NCI-H526 treated with DMSO at 0.1 percent for 48 hours (cell line): Measurements from ENCODE around the gene SYS1.

Experiments used
- DNase-seq: peaks from one replicate; lab custom pipeline; 2025; lab: John Stamatoyannopoulos, UW

SYS1 gene

DNA sequence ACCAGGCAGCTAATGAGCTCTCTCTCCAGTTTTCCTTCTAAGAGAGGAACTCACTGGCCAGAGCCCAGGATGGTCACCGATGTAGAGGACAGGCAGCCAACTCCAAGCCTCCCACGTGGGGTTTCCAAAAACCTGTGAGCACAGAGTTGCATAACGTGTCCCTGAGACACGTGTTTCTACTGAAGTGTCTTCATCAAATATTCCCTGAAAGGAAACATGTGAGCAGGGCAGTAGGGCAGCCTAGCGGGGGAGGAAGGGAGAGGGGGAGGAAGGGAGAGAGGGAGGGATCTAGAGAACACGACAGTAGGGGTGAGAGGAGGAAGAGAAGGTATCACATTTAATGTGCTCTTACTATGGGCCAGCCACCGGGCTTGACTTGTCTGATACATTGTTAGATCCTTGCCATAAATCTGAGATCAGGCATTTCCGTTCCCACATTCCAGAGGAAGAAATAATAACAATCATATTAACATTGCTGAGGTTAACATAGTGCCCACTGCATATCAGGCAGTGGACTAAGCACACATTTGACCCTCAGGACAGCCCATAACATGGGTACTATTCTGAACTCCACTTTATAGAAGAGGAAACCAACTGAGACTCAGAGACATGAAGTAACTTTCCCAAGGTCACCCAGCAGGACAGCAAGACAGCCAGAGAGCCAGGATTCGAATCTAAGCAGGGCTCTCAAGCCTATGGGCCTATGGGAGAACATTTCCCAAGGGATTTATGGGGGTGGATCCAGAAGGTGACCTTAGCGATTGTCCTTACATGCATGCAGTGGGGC lies 4.5 kb upstream of the SYS1 start:
- no peak for DNase-seq

GRCh38 chr20:45359069-45359405 lies 3.9 kb upstream of the SYS1 start:
- DNase-seq, result no peak

DNA sequence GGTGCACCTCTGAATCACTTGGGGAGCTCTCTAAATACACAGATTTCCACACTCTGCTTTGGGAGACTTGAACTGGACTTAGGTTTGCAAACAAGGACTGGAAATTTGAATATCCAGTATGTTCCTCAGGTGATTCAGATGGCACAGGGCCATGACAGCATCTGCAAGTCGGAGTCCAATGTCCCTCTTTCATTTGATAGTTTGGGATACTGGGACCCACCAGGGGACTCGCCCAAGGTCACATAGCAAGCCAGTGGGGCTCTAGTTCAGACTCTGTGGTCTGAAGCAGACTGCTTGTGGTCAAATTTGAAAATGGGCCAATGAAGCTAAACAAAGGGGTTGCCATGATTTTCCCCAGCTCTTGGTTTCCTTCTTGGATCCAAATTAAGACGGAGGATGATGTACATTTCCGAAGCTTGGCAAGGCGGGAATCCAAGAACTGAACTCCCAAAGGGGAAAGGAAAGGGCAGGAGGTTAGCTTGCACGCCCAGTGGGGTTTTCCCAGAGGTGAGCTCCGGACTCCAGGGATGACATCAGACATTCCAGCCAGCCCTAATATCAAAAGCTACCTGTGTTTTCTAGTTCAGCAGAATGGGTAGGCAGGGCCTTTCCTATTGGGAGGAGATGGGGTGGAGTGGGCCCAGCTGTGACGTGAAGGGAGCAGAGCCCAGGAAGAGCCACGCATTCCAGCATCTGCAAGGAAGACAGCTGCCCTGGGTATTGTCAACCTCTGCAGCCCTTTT lies 3.4 kb upstream of the SYS1 start:
- no peak for DNase-seq

- DNase-seq, result no peak
Measured at GRCh38 chr20:45361793-45362192, 1.2 kb upstream of the SYS1 start.

GRCh38 chr20:45363611-45364492 lies 896 bp downstream of the SYS1 start:
- DNase-seq, result no peak

DNA sequence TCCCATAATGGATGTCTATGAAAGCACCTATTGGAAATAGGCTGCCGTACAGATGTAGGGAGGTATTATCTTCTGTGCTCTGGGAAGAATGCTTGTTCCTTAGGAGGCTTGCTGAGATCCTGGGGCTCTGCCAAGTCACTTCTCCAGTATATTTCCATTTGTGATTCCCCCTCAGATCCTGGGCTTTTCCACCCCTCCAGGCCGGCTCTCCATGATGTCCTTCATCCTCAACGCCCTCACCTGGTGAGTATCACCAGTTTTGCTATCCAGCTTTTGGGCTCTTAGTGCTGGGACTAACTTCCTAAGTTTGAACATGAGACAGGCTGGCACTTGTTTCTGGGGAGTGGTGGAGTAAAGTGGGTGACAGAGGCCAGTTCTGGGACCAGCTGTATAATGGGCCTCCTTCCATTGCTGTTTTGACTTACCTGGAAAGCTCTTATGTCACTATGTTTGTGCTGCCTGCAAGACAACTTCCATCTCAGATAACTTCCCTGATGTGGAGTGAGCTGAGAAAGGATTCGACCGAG lies 2.6 kb downstream of the SYS1 start:
- DNase-seq, result no peak

- no peak for DNase-seq
Measured at GRCh38 chr20:45366192-45366591, 3.2 kb downstream of the SYS1 start.

GRCh38 chr20:45366631-45367030 lies 3.7 kb downstream of the SYS1 start:
- DNase-seq, result no peak

DNA sequence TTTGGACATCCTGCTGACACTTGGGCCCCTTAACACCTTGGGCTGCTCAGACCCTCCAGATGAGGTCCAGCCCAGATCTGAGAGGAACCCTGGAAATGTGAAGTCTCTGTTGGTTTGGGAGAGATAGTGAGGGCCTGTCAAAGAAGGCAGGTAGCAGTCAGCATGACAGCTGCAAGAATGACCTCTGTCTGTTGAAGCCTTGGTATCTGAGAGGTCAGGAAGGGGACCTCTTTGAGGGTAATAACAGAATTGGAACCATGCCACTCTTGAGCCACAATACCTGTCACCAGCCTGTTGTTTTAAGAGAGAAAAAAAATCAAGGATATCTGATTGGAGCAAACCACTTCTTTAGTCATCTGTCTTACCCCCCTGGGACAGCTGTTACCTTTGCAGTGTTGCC lies 4.2 kb downstream of the SYS1 start:
- no peak for DNase-seq

- no peak for DNase-seq
Measured at GRCh38 chr20:45368221-45368980, 5.4 kb downstream of the SYS1 start.

- no peak for DNase-seq
Measured at GRCh38 chr20:45370571-45371160, 7.7 kb downstream of the SYS1 start.

- DNase-seq, result no peak
Measured at GRCh38 chr20:45372241-45372640, 9.3 kb downstream of the SYS1 start.

DNA sequence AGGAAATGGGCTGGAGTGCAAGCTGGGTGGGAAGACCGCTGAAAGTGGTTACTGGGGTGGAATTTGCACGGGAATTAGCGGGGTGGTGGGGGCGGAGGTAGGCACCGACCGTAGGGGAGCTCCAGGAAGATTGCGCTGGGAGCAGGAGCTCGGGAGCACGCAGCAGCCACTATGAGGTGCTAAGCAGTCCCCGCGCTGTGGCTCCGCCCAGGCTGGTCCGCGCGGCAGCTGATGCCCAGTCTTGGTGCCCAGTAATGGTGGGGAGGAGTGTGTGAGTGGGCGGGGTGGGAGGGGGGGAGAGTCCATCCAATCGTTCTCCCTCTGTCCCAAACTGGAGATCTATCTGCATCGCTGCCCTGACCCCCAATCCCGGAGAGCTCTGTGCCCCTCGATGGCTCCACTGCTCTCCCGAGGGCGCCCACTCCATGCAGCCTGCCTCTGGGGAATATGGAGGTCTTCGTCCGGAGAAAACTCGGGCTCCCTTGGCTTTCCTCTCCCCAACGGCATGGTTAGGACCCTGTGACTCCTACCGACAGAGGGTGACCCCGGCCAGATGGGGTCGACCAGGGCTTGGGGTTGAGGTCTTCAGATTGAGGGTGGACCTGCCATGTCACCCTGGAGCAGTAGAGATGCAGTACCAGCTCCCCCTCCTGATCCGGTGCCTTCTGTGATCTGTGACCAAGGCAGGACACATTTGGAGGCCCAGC lies 9.8 kb downstream of the SYS1 start:
- DNase-seq, result no peak

GRCh38 chr20:45373353-45374100 lies 10.6 kb downstream of the SYS1 start:
- DNase-seq, result peak; percentile 90

GRCh38 chr20:45374101-45374467 lies 11.1 kb downstream of the SYS1 start:
- no peak for DNase-seq

DNA sequence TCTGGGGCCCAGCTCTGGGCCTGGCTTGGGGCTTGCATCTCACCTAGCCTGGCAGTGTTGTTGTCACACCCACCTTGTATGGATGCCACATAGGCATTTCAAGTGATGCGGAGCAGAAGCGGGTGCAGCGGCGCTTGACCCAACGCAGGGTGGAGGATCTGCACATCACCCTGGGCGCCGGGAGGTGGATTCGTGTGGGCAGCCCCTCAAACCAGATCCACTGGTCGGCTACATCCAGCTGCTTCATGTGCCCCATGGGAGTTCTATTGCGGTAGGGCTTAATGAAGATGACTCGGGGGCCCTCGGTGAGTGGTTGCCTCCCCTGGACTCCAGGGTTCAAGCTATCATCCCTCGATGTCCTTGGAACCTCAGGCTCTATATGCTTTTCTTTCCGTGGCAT lies 12.0 kb downstream of the SYS1 start:
- no peak for DNase-seq

DNA sequence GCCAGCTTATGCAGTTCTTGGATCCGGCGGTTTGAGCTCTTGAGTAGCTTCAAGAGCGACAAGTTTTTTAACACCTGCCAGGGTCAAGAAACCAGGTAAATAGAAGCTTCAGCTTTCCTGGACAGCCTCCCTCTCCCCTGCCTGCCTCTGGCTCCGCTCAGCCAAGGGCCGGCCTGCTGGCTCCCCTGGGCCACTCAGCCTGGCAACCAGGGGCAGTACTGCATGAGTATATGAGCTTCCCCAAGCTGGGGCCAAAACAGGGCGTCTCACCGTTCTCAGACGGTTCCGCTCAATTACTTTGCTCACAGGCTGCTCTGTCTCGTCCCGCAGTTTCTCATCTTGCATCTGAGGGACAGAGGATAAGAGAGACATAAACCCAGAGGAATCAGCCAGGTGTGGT lies 14.3 kb downstream of the SYS1 start:
- DNase-seq, result peak; percentile 46

GRCh38 chr20:45378191-45378590 lies 15.2 kb downstream of the SYS1 start, which contains the start of gene TP53TG5:
TSS of gene TP53TG5 (minus strand) at chr20:45378325. CDS start at chr20:45378236, 89 bp downstream.
- DNase-seq, result no peak

DNA sequence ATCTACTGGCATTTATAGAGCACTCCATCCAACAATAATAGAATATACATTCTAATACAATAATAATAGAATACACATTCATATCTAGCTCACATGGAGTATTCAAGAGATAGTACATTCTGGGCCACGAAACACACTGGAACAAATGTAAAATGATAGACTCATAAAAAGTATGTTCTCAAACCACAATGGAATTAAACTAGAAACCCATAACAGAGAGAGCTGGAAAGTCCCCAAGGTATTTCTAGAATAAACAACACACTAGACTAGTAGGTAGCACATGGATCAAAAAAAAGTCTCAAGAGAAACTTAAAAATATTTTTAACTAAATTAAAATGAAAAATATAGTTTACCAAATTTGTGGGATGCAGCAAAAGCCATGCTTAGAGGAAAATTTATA lies 24.3 kb downstream of the SYS1 start:
- no peak for DNase-seq

DNA sequence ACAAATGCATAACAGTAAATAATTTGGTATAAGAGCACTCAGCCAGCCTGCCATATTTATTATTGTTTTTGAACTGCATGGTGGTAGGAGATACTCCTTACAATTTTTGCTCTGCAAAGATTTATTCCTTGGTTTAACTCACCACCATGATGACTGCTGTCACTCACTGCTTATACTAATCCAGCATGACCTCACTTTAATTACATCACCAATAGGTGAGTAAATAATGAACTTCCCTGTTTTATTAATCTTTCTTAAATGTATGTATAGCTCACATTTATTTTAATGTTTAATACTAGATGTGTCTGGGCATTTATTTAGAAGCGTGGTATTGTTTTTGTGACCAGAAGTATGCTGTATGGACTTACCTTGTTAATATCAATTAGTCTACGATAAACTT lies 28.0 kb downstream of the SYS1 start:
- no peak for DNase-seq
